HG03460 (cell line): ENCODE results near the gene VDAC2.
A peak's percentile ranks its signal among the peaks of the same experiment; 100 is the strongest.
"Not testable (repeated sequence)": the region's sequence is repeated elsewhere in the genome, so short reads cannot be mapped to it uniquely, and the experiment has no call there.

Experiments used
- ATAC-seq: cut with Tn5 transposase; IDR thresholded peaks from one replicate; pipeline ENCODE4 v1.9.1; 2021; ENCODE audit not compliant: unreplicated experiment

Gene VDAC2, protein sequence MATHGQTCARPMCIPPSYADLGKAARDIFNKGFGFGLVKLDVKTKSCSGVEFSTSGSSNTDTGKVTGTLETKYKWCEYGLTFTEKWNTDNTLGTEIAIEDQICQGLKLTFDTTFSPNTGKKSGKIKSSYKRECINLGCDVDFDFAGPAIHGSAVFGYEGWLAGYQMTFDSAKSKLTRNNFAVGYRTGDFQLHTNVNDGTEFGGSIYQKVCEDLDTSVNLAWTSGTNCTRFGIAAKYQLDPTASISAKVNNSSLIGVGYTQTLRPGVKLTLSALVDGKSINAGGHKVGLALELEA

DNA sequence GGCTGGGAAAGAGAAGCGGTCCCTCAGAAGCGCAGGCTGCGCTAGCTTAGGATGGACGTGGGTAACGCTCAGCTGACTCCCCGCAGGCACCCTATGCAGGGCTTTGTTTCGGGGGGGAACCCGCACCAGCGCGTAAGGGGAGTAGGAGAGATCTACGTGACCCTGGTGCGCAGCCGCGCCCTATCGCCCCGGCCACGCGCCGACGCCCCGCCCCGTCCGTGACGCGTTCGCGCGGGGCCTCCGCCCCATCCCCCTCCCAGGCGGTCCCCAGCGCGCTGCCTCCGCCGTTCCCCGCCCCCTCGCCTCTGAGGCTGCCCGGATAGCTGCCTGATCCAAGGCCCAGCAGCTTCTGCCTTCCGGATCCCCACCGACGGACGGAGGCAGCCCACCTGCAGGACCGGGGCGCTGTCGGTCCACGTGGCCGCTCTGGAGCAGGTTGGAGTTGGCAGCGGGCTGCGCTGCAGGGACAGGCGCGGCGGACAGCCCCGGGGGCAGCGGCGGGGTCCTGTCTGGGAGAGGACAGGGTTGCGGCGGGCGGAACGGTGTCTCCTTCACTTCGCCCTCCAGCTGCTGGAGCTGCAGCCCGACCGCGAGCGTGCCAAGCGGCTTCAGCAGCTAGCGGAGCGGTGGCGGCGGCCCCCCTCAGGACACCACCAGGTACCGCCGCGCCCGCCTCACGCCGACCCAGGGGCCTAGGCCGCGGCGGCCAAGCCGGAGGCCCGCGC is at the start of gene VDAC2:
VDAC2 (plus strand) TSS at position 515 of the 725 bp plus-strand sequence. CDS start 363 bp downstream, outside the sequence.
- ATAC-seq = peak; percentile 84

DNA sequence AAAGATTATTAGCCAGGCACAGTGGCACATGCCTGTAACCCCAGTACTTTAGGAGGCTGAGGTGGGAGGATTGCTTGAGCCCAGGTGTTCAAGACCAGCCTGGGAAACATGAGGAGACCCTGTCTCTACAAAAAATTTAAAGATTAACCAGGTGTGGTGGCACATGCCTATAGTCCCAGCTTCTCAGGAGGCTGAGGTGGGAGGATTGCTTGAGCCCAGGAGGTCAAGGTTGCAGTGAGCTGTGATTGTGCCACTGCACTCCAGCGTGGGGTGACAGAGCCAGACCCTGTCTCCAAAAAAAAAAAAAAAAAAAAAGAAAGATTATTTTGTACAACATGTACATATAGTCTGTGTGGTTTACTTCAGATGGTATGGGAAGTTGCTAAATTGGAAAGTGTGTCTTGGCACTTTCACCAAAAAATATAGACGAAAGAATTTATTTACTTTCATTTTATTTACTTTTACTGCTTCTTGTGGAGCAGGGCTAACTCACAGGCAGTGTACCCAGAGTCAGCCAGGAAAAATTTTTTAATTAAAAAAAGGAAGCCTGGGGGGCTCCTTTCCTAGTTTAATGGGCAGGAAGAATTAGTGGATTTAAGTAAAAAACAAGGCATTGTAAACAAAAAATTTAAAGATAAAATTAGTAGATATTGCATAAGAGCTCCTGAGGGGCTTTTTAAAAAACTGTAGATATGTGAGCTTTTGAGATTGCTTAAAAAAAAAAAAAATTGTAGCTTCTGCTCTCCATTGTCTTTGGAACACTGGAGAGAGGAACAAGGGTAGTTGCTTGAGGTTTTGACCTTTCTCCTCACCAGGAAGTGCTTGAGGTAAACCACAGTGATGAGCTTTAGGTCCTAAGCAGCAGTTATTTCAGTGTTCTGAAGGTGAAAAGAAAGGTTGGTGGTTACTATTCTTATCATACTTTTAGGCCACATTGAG is 44.6 kb upstream of the VDAC2 start:
- ATAC-seq = peak; percentile 87

DNA sequence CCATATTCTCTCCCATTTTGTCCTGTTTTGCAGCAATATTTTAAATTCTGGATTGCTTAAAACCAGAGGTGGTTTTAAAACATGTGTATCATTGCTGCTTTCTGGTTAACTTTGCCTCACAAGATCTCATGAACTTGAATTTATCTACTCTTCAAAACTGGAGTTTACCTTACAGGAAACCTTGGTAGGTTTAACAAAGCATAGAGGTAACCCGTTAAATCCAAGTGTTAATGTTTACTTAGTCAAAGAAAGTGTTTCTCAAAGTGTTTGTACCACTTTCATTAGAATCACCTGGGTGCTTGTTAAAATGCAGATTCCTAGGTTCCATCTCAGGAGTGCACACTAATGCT is 44.0 kb upstream of the VDAC2 start:
- ATAC-seq = peak; percentile 33

DNA sequence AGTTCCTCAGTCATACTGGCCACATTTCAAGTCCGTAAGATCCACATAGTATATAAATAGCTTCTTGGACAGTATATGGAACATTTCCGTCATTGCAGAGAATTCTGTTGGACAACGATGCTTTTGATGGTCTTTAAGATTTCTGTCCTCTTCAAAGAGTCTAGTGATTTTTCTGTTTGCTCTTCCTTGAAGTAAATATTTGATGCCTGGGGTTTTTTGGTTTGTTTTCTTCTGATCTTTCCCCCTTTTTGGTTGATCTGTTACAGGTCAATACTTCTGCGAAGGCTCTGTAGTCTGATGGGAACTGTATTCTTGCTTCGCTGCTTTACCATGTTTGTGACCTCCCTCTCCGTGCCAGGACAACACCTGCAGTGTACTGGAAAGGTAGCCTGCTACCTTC is 42.3 kb upstream of the VDAC2 start:
- no peak for ATAC-seq

DNA sequence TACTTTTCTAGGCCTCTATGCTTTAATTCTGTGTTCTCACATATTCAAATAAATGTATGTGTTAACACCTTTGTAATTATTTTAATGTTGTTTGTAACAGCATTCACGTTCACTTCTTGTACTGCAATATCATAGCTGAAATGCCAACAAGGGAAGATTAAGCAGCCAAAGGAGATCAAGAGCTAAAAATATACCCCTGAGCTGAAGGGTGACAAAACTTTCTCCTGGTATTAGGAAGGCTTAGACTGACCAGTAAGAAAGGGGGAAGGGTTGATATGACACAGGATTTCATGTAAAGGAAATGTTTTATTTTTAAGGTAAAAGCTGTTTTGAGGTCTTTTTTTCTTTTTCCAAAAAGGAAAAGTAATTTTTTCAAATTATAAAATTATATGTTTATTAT is 40.4 kb upstream of the VDAC2 start:
- no peak for ATAC-seq

DNA sequence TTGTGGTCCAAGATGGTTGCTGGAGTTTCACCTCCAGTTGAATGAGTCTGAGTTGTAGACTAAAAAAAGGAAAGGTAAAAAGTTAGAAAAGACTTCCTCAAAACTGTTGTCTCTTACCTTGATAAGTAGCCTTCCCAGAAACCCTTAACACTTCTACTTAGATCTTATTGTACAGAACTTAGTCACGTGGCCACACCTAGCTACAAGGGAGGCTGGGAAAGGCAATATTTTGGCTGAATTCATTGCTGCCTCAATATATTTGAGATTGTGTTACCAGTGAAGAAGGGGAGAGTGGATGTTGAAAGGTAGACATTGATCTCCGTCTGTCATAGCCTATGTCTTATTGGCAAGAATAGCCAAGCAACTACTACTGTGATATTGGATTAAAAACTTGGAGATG is 35.5 kb upstream of the VDAC2 start:
- no peak for ATAC-seq

DNA sequence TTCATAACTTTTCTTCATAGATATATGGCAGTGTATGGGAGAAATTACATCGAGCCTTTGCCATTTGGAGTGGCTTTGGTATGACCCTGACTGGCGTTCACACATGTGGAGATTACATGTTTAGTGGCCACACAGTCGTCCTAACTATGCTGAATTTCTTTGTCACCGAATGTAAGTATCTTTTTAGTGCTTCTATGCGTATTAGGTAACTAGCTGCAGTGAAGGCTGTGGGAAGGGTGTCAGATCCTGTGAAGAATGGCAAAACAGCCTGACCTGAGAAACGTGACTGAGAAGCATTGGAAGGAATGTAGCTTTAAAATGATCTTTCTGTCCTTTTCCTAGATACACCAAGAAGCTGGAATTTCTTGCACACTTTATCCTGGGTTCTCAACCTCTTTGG is 34.5 kb upstream of the VDAC2 start:
- ATAC-seq = no peak

DNA sequence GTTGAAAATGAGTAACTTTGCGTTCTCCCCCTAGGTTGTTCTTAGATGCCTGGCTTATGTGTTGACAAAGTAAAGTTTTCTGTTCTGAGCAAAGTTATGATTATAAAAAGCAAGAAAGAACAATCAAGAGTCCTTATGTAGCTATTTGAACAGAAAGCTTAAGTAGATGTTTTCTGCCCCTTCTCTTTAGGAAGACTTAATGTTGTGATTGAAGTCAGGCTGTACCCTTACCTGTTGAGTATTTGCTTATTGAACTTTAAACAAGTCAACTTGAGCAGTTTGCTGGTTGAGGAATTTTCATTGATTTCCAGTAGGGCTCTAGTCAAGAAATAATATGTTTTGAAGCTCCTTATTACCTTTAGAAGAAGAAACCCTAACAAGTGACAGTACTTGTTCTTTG is 33.9 kb upstream of the VDAC2 start:
- ATAC-seq = no peak

DNA sequence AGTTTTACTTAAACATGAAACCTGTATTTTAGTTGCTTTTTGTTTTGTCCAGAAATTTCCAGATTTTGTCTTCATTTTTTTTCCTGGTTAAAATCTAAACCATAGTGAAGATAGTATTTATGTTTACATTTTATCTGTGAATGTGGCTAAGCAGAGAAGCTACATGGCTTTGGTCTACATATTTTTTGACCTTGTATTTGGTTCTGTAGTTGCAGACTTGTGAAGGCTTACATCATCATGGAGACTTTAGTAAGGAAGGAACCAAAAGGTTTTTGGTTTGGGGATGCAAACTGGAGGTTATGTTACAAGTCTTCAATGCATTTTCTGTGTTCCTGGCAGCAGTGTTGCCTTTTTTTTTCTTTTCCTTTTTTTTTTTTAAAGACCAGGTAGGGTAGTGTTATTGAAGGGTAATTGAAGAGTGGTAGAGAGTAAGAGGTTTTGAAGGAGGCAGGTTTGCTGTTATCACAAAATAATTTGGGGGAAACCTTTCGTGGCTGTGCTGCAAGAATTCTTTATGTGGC is 30.9 kb upstream of the VDAC2 start:
- ATAC-seq = no peak

DNA sequence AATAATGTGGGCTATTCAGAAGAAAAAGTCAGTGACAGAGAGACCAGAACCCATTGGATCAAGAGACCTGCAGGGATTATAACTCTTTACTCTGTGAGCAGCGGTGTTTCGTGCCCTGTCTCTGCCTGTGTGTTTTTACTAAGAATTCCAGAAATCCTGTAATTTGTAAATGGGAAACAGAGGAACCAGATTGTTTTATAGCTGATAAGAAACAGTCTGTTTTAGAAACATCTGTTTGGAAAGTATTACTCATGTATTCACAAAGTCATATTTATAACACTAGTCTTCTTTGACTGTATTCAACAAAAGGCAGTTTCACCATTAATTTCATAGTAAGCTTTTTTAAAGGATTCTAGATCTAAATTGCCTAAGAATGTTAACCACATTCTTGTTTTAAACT is 30.0 kb upstream of the VDAC2 start:
- ATAC-seq = no peak

DNA sequence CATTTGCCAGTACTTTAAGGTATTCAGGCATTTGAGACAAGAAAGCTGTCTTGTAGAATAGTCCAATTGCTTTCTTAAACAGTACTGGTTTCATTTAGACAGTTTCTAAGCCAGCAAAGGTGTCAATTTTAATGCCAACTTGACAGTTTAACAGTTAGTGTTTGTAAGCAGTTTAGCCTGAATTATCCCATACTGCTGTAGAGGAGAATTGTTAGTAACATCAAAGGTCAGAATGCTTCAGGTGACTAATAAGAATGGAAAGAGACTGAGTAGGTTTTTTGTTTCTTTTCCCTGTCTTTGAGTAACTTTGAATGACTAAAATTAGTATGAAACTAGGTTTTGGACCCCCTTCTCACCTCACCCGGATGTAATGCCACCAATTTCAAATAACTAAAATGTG is 29.5 kb upstream of the VDAC2 start:
- ATAC-seq = no peak

DNA sequence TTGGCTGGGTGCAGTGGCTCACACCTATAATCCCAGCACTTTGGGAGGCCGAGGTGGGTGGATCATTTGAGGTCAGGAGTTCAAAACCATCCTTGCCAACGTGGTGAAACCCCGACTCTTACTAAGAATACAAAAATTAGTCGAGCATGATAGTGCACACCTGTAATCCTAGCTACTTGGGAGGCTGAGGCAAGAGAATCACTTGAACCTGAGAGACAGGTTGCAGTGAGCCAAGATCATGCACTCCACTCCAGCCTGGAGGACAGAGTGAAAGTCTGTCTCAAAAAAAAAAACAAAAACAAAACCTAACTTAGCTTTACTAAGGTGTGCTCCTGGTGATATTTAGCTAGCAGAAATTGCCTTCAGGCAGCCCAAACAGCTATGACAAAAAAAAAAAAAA is 24.3 kb upstream of the VDAC2 start:
- no peak for ATAC-seq

DNA sequence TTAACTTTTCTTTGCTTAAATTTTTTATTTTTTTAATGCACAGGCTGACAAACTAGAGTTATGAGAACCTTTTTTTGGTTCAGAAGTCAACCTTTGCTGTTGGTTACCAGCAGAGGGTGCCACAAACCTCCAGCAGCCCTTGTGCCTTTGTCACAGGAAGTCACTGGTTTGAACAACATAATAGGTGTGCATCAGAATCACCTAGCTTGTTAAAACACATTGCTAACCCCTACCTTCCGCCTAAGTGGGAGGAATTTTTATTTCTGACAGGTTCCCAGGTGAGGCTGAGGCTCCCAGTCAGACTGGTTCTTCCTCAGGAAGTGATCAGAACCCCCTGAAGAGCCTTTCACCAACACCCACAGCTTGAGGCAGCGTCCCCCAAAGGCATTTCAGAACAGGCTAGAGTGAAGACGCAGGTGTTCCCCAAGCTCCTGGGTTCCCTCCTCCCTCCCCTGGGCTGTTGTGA is 22.6 kb upstream of the VDAC2 start:
- ATAC-seq = peak; percentile 59

DNA sequence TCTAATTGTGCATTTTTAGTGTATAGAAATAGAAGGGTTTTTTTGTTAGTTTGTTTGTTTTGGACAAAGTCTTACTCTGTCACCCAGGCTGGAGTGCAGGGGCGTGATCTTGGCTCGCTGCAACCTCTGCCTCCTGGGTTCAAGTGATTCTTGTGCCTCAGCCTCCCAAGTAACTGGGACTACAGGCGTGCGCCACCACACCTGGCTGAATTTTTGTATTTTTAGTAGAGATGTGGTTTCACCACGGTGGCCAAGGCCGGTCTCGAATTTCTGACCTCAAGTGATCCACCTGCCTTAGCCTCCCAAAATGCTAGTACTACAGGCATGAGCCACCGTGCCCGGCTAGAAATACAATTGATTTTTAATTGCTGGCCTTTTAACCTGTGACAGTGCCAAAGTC is 22.1 kb upstream of the VDAC2 start:
- ATAC-seq = not testable (repeated sequence)

DNA sequence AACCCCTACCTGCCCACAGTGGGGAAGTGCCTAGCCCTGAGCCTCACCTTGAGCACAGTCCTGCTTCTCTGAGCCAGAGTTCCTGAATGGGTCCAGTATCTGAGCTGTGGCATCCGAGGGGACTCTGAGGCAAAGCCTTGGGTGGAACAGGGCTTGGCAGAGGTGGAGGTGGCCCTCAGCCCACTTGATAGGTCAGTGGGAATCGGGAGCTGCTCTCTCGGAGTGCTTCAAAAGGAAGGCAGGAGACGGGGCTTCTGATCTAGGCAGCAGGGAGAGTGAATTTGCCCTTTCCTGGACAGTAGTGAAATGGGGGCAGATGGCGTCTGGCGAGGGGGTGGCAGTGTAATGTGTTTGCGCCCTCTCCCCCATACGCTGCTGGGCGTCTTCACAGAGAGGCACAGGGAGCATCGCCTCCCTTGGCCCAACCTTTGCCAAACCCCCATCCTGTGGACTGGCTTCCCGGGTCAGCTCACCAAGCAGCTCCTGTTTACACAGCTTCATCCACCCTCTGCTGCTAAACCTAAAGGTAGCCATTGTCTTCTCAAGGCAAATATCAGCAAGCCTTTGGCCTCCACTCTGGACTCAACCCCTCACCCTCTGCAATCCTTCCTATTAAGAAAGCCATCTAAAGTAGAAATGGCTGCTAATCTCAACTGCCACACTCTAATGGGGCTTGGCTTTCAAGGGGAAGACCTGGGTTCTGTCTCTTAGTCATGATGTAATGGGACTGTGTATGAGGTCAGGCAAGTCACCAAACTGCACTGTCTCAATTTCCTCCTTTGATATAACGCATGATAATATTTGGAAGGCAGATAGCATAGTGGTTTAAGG is 21.1 kb upstream of the VDAC2 start:
- no peak for ATAC-seq

DNA sequence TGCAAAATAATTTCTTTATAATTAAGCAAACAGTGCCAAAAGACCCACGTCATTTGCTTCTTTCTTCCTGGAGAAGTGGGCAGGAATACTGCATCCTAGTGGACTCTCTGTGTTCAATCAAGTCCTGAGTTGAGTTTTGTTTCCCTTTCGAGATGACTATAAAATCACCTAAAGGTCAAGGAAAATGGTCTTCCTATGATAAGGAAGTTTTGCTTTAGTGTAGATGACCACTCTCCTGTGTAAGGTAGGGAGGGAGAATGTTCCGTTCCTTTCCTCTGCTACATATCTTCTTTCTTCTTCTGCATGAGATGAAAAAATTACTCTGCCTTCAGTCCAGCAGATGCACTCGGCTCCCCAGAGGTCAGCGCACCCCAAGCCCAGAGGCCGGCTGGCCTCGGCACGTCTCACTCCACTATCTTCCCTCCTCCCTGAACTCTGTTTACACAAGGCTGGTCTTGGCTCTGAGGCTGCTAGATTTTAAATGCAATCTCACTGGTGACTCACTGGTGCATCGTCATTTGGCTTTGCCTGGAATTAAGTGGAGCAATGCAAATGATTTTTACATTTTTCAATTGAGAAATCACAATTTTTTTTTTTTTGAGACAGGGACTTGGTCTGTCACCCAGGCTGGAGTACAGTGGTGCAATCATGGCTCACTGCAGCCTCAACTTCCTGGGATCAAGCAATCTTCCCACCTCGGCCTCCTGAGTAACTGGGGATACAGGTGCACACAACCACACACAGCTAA is 18.6 kb upstream of the VDAC2 start:
- ATAC-seq = no peak

DNA sequence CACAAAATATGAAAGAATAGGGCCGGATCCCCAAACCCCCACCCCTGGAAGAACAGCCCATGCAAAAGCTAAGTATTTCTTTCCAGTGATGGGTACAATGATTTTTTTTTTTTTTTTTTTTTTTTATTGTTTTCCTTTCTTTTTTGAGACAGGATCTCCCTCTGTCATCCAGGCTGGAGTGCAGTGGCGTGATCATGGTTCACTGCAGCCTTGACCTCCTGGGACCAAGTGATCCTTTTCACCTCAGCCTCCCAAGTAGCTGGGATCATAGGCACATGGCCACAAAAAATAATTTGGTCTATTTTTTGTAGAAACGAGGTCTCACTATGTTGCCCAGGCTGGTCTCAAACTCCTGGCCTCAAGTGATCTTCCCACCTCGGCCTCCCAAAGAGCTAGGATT is 16.0 kb upstream of the VDAC2 start:
- not testable (repeated sequence) for ATAC-seq

DNA sequence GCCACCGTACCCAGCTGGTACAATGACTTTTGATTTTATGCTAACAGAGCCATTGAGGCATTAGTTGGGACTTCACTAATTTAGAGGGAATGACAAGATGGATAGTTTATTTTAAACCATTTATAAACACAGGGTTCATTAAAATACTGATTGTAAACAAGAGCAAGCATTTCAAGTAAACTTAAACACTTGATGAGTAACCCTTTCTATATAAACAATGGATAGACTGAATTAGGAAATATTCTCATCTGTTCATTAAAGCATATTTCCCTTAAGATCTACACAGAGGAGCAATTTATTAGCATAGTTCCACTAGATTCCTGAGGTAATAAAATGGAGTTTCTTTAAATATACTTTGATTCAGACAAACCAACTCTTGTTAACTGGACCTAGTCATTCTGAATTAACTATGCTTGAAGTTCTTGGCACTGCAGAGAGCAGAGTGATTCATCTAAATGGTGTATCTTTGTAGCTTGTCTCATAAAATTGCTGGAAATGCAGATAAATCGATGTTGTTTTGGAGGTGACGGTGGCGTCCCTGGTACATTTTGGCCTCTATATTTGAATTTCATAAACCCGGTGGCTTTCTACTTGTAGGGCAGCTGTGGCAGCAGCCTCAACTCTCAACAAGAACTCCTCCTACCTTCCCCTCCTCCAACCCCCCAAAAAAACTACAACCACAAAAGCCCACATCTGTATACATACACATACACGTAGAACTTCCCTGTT is 15.4 kb upstream of the VDAC2 start:
- no peak for ATAC-seq

DNA sequence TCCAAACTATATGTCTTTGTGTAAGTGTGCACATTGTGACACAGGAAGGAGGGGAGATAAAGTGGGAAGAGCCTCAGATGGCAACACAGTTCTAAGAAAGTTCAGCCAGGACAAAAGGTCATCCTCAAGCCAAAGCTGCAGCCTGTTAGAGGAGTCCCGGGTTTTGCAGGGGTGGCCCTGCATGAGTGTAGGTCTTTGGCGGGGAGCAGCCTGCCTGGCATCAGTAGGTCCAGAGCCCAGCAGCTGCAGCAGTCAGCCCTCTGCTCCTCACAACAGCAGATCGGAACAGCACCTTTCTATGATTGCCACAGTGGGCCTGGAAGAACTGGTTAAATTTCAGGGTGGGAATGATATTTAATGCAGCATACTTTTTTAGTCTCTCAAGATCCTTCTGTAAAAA is 13.5 kb upstream of the VDAC2 start:
- ATAC-seq = no peak
